H54 (cell line): ENCODE measurements around the gene SULT1C2.
"Not testable (repeated sequence)": the region's sequence is repeated elsewhere in the genome, so short reads cannot be mapped to it uniquely, and the experiment has no call there.

Experiments used
- DNase-seq: peaks from one replicate; pipeline ENCODE4 v3.0.0; 2011; ENCODE audit warnings: low spot score, mixed read lengths; ENCODE audit not compliant: insufficient read length
- FAIRE-seq: peaks from 3 replicates; lab custom pipeline; 2011; peaks lifted over from hg19 to GRCh38; lab: Jason Lieb, UNC
- POLR2A ChIP-seq: IDR thresholded peaks from 2 replicates; pipeline ENCODE4 v1.6.1; 2011; ENCODE audit warnings: low read depth, mild to moderate bottlenecking, low read length

SULT1C2 gene

GRCh38 chr2:108349571-108349928 lies 60.9 kb downstream of the SULT1C2 start:
- DNase-seq (no peak), FAIRE-seq (no peak)
- no peak for TF ChIP-seq POLR2A

- DNase-seq (no peak), FAIRE-seq (no peak)
- TF ChIP-seq POLR2A, result no peak
These were observed 63.2 kb downstream of the SULT1C2 start for GRCh38 chr2:108351889-108352288.

- FAIRE-seq, result no peak
- DNase-seq, result no peak
- no peak for TF ChIP-seq POLR2A
These were observed 65.4 kb downstream of the SULT1C2 start for GRCh38 chr2:108354136-108354535.

DNA sequence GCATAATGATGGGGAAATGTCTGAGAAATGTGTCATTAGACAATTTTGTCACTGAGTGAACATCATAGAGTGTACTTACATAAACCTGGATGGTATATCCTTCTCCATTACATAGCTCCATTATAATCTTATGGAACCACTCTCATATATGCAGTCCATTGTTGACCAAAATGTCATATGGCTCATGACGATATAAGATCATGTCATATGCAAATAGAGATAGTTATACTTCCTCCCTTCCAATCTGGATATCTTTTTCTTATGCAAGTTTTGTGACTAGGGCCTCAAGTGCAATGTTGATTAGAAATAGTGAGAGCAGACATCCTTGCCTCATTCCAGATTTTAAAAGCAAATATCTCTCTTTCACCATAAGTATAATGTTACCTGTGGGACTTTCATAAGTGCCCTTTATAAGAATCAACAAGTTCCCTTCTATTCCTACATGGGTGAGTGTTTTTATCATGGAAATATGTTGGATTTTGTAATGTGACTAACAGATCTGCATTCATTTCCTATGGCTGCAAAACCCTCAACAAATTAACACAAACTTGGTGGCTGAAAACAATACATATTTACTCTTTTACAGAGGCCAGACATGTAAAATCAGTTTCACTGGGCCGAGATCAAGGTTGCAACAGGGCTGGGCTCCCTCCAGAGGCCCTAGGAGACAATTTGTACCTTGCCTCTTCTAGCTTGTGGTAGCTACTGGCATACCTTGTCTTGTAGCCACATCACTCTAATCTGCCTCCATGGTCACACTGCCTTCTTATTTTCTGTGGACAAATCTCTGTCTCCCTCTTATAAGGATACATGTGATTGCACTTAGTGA lies 67.4 kb downstream of the SULT1C2 start:
- no peak for TF ChIP-seq POLR2A
- no peak for DNase-seq

DNA sequence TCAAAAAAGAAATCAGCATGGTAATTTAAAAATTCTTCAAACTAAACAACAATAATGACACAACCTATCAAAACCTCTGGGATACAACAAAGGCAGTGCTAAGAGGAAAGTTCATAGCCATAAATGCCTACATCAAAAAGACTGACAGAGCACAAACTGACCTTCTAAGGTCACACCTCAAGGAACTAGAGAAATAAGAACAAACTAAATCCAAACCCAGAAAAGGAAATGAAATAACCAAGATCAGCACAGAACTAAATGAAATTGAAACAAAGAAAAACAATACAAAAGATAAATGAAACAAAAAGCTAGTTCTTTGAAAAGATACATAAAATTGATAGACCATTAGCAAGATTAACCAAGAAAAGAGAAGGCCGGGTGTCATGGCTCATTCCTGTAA lies 70.6 kb downstream of the SULT1C2 start:
- DNase-seq, FAIRE-seq: not testable (repeated sequence)

More for the DNA sequence above, 67.4 kb downstream of the SULT1C2 start:
- FAIRE-seq, result no peak
